HL-60 (cell line): ENCODE results near the gene OAS1.

Source experiments
- DNase-seq, 2 experiments: peaks; one replicate each; pipeline ENCODE4 v3.0.0-alpha.2; 2010 to 2020; ENCODE audit warnings: low read depth in 1 of 2, low spot score in 1 of 2
- H3K27ac ChIP-seq: fragments of 250-450 bp; sonication (Bioruptor Pico); replicated peaks from 2 replicates; pipeline ENCODE4 v1.5.1; 2020; ENCODE audit warnings: mild to moderate bottlenecking, moderate library complexity
- H3K27me3 ChIP-seq: fragments of 250-450 bp; sonication (Bioruptor Pico); 2 replicates; pipeline ENCODE4 v1.5.1; 2021; ENCODE audit warnings: mild to moderate bottlenecking, moderate library complexity; ENCODE audit not compliant: insufficient read depth, poor library complexity, severe bottlenecking
- H3K4me3 ChIP-seq: replicated peaks from 2 replicates; pipeline ENCODE4 v1.5.1; 2011; ENCODE audit warnings: mild to moderate bottlenecking, control low read depth, low read length; ENCODE audit not compliant: insufficient read depth
- GABPA ChIP-seq: IDR thresholded peaks from 2 replicates; pipeline ENCODE4 v1.6.1; 2012; ENCODE audit warnings: low read depth
- POLR2AphosphoS5 ChIP-seq: IDR thresholded peaks from 2 replicates; pipeline ENCODE4 v1.6.1; 2012; ENCODE audit warnings: low read depth
- REST ChIP-seq: IDR thresholded peaks from 2 replicates; pipeline ENCODE4 v1.6.1; 2012; ENCODE audit warnings: low read depth; ENCODE audit not compliant: insufficient replicate concordance
- SPI1 ChIP-seq: IDR thresholded peaks from 2 replicates; pipeline ENCODE4 v1.6.1; 2012; ENCODE audit warnings: low read depth, mild to moderate bottlenecking, borderline replicate concordance
- TF ChIP-seq, protein P1 (sequence below): IDR thresholded peaks from one replicate; pipeline ENCODE4 v1.5.1; 2011; ENCODE audit warnings: low read length, control low read depth, inconsistent platforms; ENCODE audit not compliant: insufficient read depth

The OAS1 gene

DNA sequence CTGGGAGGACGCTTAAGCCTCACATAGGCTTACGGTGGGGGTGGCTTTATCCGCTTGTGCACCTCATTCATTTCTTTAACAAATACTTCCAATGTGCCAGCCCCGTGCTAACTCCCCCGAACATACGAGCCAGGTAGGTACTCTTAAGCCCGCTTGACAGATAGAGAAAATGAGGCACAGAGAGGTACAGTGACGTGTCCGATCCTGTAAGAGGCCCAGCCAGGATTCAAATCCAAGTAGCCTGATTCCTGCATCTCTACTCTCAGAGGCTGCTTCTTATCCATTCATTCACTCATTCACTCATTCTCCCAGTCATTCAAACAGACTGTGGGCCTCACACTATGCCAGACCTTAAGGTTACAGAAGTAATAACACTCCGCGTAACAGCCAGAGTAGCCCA, 32.0 kb downstream of the OAS1 start:
- H3K27ac ChIP-seq, result 0 out of 2 replicates have a peak overlapping the region, but pooled peaks have one; percentile 12
- DNase-seq, result no peak
- no peaks in the 10 kb centered on the region for H3K27me3 ChIP-seq
- TF ChIP-seq REST (no peak), SPI1 (no peak), GABPA (no peak), POLR2AphosphoS5 (no peak)
- TF ChIP-seq, protein P1, sequence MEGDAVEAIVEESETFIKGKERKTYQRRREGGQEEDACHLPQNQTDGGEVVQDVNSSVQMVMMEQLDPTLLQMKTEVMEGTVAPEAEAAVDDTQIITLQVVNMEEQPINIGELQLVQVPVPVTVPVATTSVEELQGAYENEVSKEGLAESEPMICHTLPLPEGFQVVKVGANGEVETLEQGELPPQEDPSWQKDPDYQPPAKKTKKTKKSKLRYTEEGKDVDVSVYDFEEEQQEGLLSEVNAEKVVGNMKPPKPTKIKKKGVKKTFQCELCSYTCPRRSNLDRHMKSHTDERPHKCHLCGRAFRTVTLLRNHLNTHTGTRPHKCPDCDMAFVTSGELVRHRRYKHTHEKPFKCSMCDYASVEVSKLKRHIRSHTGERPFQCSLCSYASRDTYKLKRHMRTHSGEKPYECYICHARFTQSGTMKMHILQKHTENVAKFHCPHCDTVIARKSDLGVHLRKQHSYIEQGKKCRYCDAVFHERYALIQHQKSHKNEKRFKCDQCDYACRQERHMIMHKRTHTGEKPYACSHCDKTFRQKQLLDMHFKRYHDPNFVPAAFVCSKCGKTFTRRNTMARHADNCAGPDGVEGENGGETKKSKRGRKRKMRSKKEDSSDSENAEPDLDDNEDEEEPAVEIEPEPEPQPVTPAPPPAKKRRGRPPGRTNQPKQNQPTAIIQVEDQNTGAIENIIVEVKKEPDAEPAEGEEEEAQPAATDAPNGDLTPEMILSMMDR, result no peak
- peak overlapping the region; percentile 59 for H3K4me3 ChIP-seq

- DNase-seq, result peak in 1 of 2 experiments; percentile 7
- H3K4me3 ChIP-seq, result no peak overlapping the region
- TF ChIP-seq, protein P1, result no peak
- peak; percentile 42; the same call in 1 of the 2 replicates for TF ChIP-seq SPI1
- H3K27ac ChIP-seq, result no peak overlapping the region
- H3K27me3 ChIP-seq, result no peaks in the 10 kb centered on the region
Measured at GRCh38 chr12:112939761-112940381, 33.1 kb downstream of the OAS1 start.

DNA sequence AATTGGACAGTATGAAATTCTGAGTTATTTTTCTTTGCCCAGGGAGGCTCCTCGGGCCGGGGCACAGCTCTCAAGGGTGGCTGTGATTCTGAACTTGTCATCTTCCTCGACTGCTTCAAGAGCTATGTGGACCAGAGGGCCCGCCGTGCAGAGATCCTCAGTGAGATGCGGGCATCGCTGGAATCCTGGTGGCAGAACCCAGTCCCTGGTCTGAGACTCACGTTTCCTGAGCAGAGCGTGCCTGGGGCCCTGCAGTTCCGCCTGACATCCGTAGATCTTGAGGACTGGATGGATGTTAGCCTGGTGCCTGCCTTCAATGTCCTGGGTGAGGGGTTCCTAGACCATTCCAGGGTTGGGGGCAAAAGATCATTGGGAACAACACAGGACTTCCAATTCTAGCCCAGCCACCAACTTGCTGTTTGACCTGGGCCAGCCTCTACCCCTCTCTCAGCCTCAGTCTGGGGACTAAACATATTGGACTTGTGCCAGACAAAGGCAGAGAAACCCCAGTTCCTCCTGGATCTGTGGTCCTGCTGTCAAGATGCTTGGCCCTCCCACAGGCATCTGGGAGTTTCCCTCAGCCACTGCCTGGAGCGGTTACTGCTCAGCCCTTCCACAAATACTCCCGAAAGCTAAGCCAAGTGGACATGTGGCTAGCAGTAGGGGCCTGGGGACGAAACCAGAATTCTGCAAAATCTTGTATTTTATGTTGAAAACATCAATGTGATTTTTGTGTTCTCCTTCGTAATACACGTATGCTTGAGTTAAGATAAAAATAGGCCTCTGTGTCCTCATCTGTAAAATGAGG, 35.0 kb downstream of the OAS1 start:
- no peaks in the 10 kb centered on the region for H3K27me3 ChIP-seq

More for the DNA sequence above, 35.0 kb downstream of the OAS1 start:
- TF ChIP-seq SPI1 (no peak), GABPA (no peak), REST (no peak), POLR2AphosphoS5 (no peak)
- TF ChIP-seq, protein P1, result no peak
- DNase-seq, result no peak
- Histone ChIP-seq H3K27ac (no peak overlapping the region), H3K4me3 (no peak overlapping the region)
